Measurements from ENCODE around the gene MCCD1. TPM values are rescaled to one million over a fixed set of nuclear protein-coding genes. Genes with fewer than 3 reads are reported as not detected.
"Not testable (repeated sequence)": the region's sequence is repeated elsewhere in the genome, so short reads cannot be mapped to it uniquely, and the experiment has no call there.

Gene MCCD1
- total and polyA plus RNA-seq, 2 of the 13 experiments (the other 11 are each of a cell fraction or from before 2014, with no cell fraction given) = 0.15 TPM; not detected in 1

GRCh38 chr6:31485055-31485454 lies 43.7 kb upstream of the MCCD1 start (continued):
- TF ChIP-seq ATAD3A (CRISPR knock-in tag; IDR thresholded peaks at IDR 0.05) = no peak
- no peak for TF ChIP-seq CREBL2 (CRISPR knock-in tag; IDR thresholded peaks at IDR 0.05; ENCODE audit: borderline replicate concordance)
- TF ChIP-seq HIC2 (CRISPR knock-in tag; IDR thresholded peaks at IDR 0.05; ENCODE audit: low read depth) = no peak
- TF ChIP-seq ZNF431 (CRISPR knock-in tag; IDR thresholded peaks at IDR 0.05; ENCODE audit: borderline replicate concordance, low read depth) = no peak
- no peak for TF ChIP-seq HDAC6 (IDR thresholded peaks at IDR 0.05; ENCODE audit: low read depth, low read length)
- TF ChIP-seq RFX3 (CRISPR knock-in tag; IDR thresholded peaks at IDR 0.05) = no peak

DNA sequence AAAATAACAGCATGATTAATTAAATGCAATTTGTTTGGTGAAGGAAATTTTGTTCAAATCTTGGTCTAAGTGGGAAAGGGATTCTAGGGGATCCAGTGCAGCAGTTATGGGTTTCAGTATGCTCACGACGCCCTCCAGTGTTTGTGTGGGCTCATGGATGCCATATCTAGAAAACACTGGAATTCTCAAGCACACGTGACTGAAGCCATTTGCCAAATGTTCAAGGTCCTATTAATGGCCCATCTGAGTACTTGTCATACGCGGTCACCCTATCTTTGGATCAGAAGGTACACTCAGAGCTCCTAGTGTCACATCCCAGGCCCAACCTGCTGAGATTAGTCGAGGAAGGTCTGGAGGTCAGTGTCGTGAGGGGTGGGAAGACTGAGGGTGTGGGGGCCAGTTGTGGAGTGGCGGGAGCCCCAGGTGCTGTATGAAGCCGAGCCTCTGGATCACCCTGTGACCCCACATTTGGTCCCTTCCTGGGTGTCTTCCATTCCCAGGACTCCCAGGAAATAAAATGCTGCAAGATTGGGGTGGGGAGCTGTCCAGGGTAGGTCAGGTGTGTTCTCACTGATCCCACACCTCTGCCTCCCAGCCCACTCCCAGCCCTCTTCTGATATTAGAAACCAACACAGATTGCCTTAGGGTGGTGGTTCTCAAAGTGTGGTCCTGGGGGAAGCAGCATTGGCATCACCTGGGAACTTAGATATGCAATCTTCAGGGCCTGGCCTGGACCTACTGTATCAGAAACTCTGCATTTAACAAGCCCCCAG lies 42.5 kb upstream of the MCCD1 start:
- H3K36me3 ChIP-seq (replicated peaks in 1 of 2; ENCODE audit: control insufficient read depth in 1 of 2, insufficient read depth in 2 of 2, low read length in 2 of 2); H3K4me2 ChIP-seq (ENCODE audit: low read depth, low read length); H4K20me1 ChIP-seq (ENCODE audit: insufficient read depth, low read length); H3K79me2 ChIP-seq (ENCODE audit: insufficient read depth, low read length); H2AFZ ChIP-seq (ENCODE audit: low read length); BruUV-seq (replicated peaks); CTCF ChIA-PET (ENCODE audit: low intra/inter-chr PET ratio, low total read pairs); H3K27me3 ChIP-seq (ENCODE audit: control insufficient read depth in 1 of 2, insufficient read depth in 2 of 2, low read length in 2 of 2); H3K27ac ChIP-seq (ENCODE audit: extremely low read length, insufficient read depth, low read length); in situ Hi-C loops (cut with HindIII; ENCODE audit: extremely low pct_ligation_motif_present, low pct_unique_long_range_greater_than_20kb); H3K9ac ChIP-seq (ENCODE audit: insufficient read depth, low read depth, low read length); POLR2A ChIA-PET; H3K9me3 ChIP-seq (ENCODE audit: low read length); H3K4me3 ChIP-seq (replicated peaks in 1 of 3; ENCODE audit: insufficient read depth in 1 of 3, low read depth in 2 of 3, low read length in 3 of 3); DNase-seq (ENCODE audit: low spot score): not testable (repeated sequence)
- 24% methylated on average over 2 of the region's 9 CpGs for WGBS (ENCODE audit: low lambda C conversion rate)
- ATAC-seq (peak; percentile 54), FAIRE-seq (peak; percentile 92)
- intact Hi-C loops (cut with micrococcal nuclease; ENCODE audit: unreplicated experiment) = loop anchor here (5.0 kb wide), 1 partner anchor 94 kb away; no protein-coding TSS in a partner anchor
- peaks cover 16% of the 10 kb centered on the region for H3K4me1 ChIP-seq (ENCODE audit: insufficient read depth, low read length)

GRCh38 chr6:31487674-31488073 lies 41.1 kb upstream of the MCCD1 start:
- CTCF ChIA-PET (ENCODE audit: low intra/inter-chr PET ratio, low total read pairs); FAIRE-seq; in situ Hi-C loops (cut with HindIII; ENCODE audit: extremely low pct_ligation_motif_present, low pct_unique_long_range_greater_than_20kb): not testable (repeated sequence)

More at GRCh38 chr6:31487674-31488073, 41.1 kb upstream of the MCCD1 start:
- H3K27me3 ChIP-seq (ENCODE audit: control insufficient read depth in 1 of 2, insufficient read depth in 2 of 2, low read length in 2 of 2); BruUV-seq (replicated peaks); H3K79me2 ChIP-seq (ENCODE audit: insufficient read depth, low read length); H4K20me1 ChIP-seq (ENCODE audit: insufficient read depth, low read length); POLR2A ChIA-PET; H3K4me2 ChIP-seq (ENCODE audit: low read depth, low read length); H2AFZ ChIP-seq (ENCODE audit: low read length); H3K36me3 ChIP-seq (replicated peaks in 1 of 2; ENCODE audit: control insufficient read depth in 1 of 2, insufficient read depth in 2 of 2, low read length in 2 of 2); H3K4me3 ChIP-seq (replicated peaks in 1 of 3; ENCODE audit: insufficient read depth in 1 of 3, low read depth in 2 of 3, low read length in 3 of 3); H3K9me3 ChIP-seq (ENCODE audit: low read length); ATAC-seq; H3K27ac ChIP-seq (ENCODE audit: extremely low read length, insufficient read depth, low read length); DNase-seq (ENCODE audit: low spot score); H3K9ac ChIP-seq (ENCODE audit: insufficient read depth, low read depth, low read length): not testable (repeated sequence)
- intact Hi-C loops (cut with micrococcal nuclease; ENCODE audit: unreplicated experiment) = loop anchor here (5.0 kb wide), 1 partner anchor 95 kb away; no protein-coding TSS in a partner anchor
- H3K4me1 ChIP-seq (ENCODE audit: insufficient read depth, low read length) = peaks cover 16% of the 10 kb centered on the region
- 74% methylated on average over 6 of the region's 6 CpGs for WGBS (ENCODE audit: low lambda C conversion rate)

Data from HepG2 (cell line).